ENCODE results near the gene FOXE3.

The FOXE3 gene

GRCh38 chr1:47424336-47424982 is 8.4 kb downstream of the FOXE3 start:
- Histone ChIP-seq H3K4me3 (no peak overlapping the region), H4K20me1 (peaks cover 0 to 22% (median 3%) of the 10 kb centered on the region in 11 experiments; a peak in 9 of 22 replicates), H3K4me2 (no peak overlapping the region), H3K27ac (no peak overlapping the region), H3K9ac (no peak overlapping the region), H3K9me3 (replicated peaks in 1 of 11) (no peaks in the 10 kb centered on the region), H3K36me3 (no peaks in the 10 kb centered on the region), H3K27me3 (no peaks in the 10 kb centered on the region), H3K4me1 (no peaks in the 10 kb centered on the region; a peak in 1 of 20 replicates)
- TF ChIP-seq Cebpa-rat (IDR thresholded peaks at IDR 0.05), result no peak

- no peak overlapping the region for H3K4me3 ChIP-seq
- 0 out of 22 replicates have a peak overlapping the region, but pooled peaks of 1 of the 11 experiments have one; percentile 8 for H3K27ac ChIP-seq
- H3K36me3 ChIP-seq, result peaks cover 0 to 15% (median 0%) of the 10 kb centered on the region in 11 experiments; a peak in 5 of 22 replicates
- H3K4me2 ChIP-seq, result peak overlapping the region; percentile 48 to 96 (median 76); a peak in 21 of 22 replicates
- H3K4me1 ChIP-seq, result peaks cover 23 to 63% (median 37%) of the 10 kb centered on the region in 10 experiments
- H4K20me1 ChIP-seq, result peaks cover 26 to 66% (median 50%) of the 10 kb centered on the region in 11 experiments; a peak in 20 of 22 replicates
- TF ChIP-seq Cebpa-rat (IDR thresholded peaks at IDR 0.05), result no peak
- no peak overlapping the region; a peak in 2 of 22 replicates for H3K9ac ChIP-seq
- H3K9me3 ChIP-seq (replicated peaks in 1 of 11), result no peaks in the 10 kb centered on the region
- peaks cover 38 to 56% (median 53%) of the 10 kb centered on the region in 11 experiments for H3K27me3 ChIP-seq
Measured at GRCh38 chr1:47431534-47431933, 15.4 kb downstream of the FOXE3 start.

GRCh38 chr1:47432071-47433036 is 16.3 kb downstream of the FOXE3 start:
- peak overlapping the region in 7 of 10 experiments; percentile 25 to 52 (median 38); a peak in 13 of 20 replicates for H3K4me3 ChIP-seq
- H3K27ac ChIP-seq, result peak overlapping the region in 4 of 11 experiments; percentile 42 to 65 (median 50); a peak in 6 of 22 replicates
- no peaks in the 10 kb centered on the region for H3K9me3 ChIP-seq (replicated peaks in 1 of 11)
- peaks cover 38 to 64% (median 61%) of the 10 kb centered on the region in 11 experiments for H3K27me3 ChIP-seq
- peaks cover 24 to 63% (median 41%) of the 10 kb centered on the region in 10 experiments for H3K4me1 ChIP-seq
- TF ChIP-seq Cebpa-rat (IDR thresholded peaks at IDR 0.05), result no peak
- peaks cover 0 to 15% (median 0%) of the 10 kb centered on the region in 11 experiments; a peak in 5 of 22 replicates for H3K36me3 ChIP-seq
- H3K4me2 ChIP-seq, result peak overlapping the region; percentile 48 to 96 (median 76)
- H4K20me1 ChIP-seq, result peaks cover 26 to 66% (median 46%) of the 10 kb centered on the region in 11 experiments; a peak in 20 of 22 replicates
- H3K9ac ChIP-seq, result peak overlapping the region in 5 of 11 experiments; percentile 10 to 55 (median 44); a peak in 8 of 22 replicates

- H3K27ac ChIP-seq, result no peak overlapping the region
- TF ChIP-seq Cebpa-rat (IDR thresholded peaks at IDR 0.05), result no peak
- peaks cover 0 to 15% (median 0%) of the 10 kb centered on the region in 11 experiments; a peak in 5 of 22 replicates for H3K36me3 ChIP-seq
- no peaks in the 10 kb centered on the region for H3K9me3 ChIP-seq (replicated peaks in 1 of 11)
- peak overlapping the region in 3 of 11 experiments; percentile 44 to 55 (median 54); a peak in 3 of 22 replicates for H3K9ac ChIP-seq
- H4K20me1 ChIP-seq, result peaks cover 26 to 65% (median 45%) of the 10 kb centered on the region in 11 experiments; a peak in 20 of 22 replicates
- peaks cover 39 to 71% (median 65%) of the 10 kb centered on the region in 11 experiments for H3K27me3 ChIP-seq
- H3K4me2 ChIP-seq, result peak overlapping the region; percentile 48 to 96 (median 76); a peak in 20 of 22 replicates
- peaks cover 25 to 63% (median 41%) of the 10 kb centered on the region in 10 experiments for H3K4me1 ChIP-seq
- peak overlapping the region in 7 of 10 experiments; percentile 25 to 52 (median 38); a peak in 9 of 20 replicates for H3K4me3 ChIP-seq
Measured at GRCh38 chr1:47433037-47433421, 16.9 kb downstream of the FOXE3 start.

GRCh38 chr1:47433477-47434050 is 17.5 kb downstream of the FOXE3 start:
- H3K27ac ChIP-seq, result no peak overlapping the region
- peaks cover 28 to 63% (median 44%) of the 10 kb centered on the region in 10 experiments for H3K4me1 ChIP-seq
- no peak for TF ChIP-seq Cebpa-rat (IDR thresholded peaks at IDR 0.05)
- H4K20me1 ChIP-seq, result peaks cover 26 to 69% (median 50%) of the 10 kb centered on the region in 11 experiments; a peak in 20 of 22 replicates
- peaks cover 44 to 76% (median 70%) of the 10 kb centered on the region in 11 experiments for H3K27me3 ChIP-seq
- peak overlapping the region in 3 of 10 experiments; percentile 2 to 52 (median 25); a peak in 2 of 20 replicates for H3K4me3 ChIP-seq
- no peaks in the 10 kb centered on the region for H3K9me3 ChIP-seq (replicated peaks in 1 of 11)
- no peak overlapping the region for H3K9ac ChIP-seq
- H3K4me2 ChIP-seq, result peak overlapping the region in 7 of 11 experiments; percentile 56 to 96 (median 79); a peak in 10 of 22 replicates
- H3K36me3 ChIP-seq, result peaks cover 0 to 15% (median 0%) of the 10 kb centered on the region in 11 experiments; a peak in 5 of 22 replicates

GRCh38 chr1:47434051-47434842 is 18.2 kb downstream of the FOXE3 start:
- no peak for TF ChIP-seq Cebpa-rat (IDR thresholded peaks at IDR 0.05)
- peak overlapping the region in 5 of 11 experiments; percentile 4 to 96 (median 91); a peak in 7 of 22 replicates for H3K4me2 ChIP-seq
- H4K20me1 ChIP-seq, result peaks cover 26 to 70% (median 57%) of the 10 kb centered on the region in 11 experiments; a peak in 20 of 22 replicates
- H3K4me1 ChIP-seq, result peaks cover 35 to 69% (median 51%) of the 10 kb centered on the region in 10 experiments
- no peak overlapping the region for H3K27ac ChIP-seq
- no peaks in the 10 kb centered on the region for H3K9me3 ChIP-seq (replicated peaks in 1 of 11)
- peaks cover 0 to 15% (median 0%) of the 10 kb centered on the region in 11 experiments; a peak in 5 of 22 replicates for H3K36me3 ChIP-seq
- peaks cover 51 to 83% (median 77%) of the 10 kb centered on the region in 11 experiments for H3K27me3 ChIP-seq
- H3K4me3 ChIP-seq, result peak overlapping the region in 2 of 10 experiments; percentile 2 to 25; a peak in 1 of 20 replicates
- H3K9ac ChIP-seq, result no peak overlapping the region

- Histone ChIP-seq H3K36me3 (peaks cover 0 to 15% (median 0%) of the 10 kb centered on the region in 11 experiments; a peak in 5 of 22 replicates), H3K27ac (no peak overlapping the region), H3K4me2 (peak overlapping the region; percentile 79 to 98 (median 94)), H3K4me3 (peak overlapping the region in 8 of 10 experiments; percentile 66 to 84 (median 78); a peak in 10 of 20 replicates), H3K9ac (peak overlapping the region in 1 of 11 experiments; percentile 87; a peak in 1 of 22 replicates), H4K20me1 (peaks cover 26 to 80% (median 72%) of the 10 kb centered on the region in 11 experiments; a peak in 20 of 22 replicates), H3K27me3 (peaks cover 66 to 98% (median 92%) of the 10 kb centered on the region in 11 experiments), H3K4me1 (peaks cover 41 to 64% (median 56%) of the 10 kb centered on the region in 10 experiments), H3K9me3 (replicated peaks in 1 of 11) (no peaks in the 10 kb centered on the region)
- no peak for TF ChIP-seq Cebpa-rat (IDR thresholded peaks at IDR 0.05)
Measured at GRCh38 chr1:47435506-47436303, 19.6 kb downstream of the FOXE3 start.
